Renal pelvis (tissue), 4 donors: ENCODE results near the gene NXPH4. TPM values are rescaled to one million over a fixed set of nuclear protein-coding genes. Genes with fewer than 3 reads are reported as not detected.

Source experiments
- DNase-seq: peaks from one replicate; pipeline ENCODE4 v3.0.0-alpha.2; 2013
- polyA plus RNA-seq, 3 donors: library from polyadenylated mRNA; unstranded; fragments of 120-200 nt; gene quantifications; one replicate each; pipeline ENCODE4 v1.2.1, GENCODE V29; 2013; ENCODE audit not compliant: insufficient read length in 3 of 3

NXPH4 gene
- polyA plus RNA-seq, 3 donors, result 3.7 to 5.8 (median 3.9) TPM

GRCh38 chr12:57240926-57241401, 24.4 kb downstream of the NXPH4 start:
- no peak for DNase-seq

GRCh38 chr12:57241402-57242310, 25.1 kb downstream of the NXPH4 start:
- DNase-seq, result no peak

GRCh38 chr12:57242329-57242690, 25.7 kb downstream of the NXPH4 start:
- DNase-seq, result no peak

- peak; percentile 87 for DNase-seq
Measured at GRCh38 chr12:57242691-57243454, 26.3 kb downstream of the NXPH4 start.

- peak; percentile 84 for DNase-seq
Measured at GRCh38 chr12:57243521-57244311, 27.1 kb downstream of the NXPH4 start.

GRCh38 chr12:57244312-57244696, 27.7 kb downstream of the NXPH4 start:
- no peak for DNase-seq

GRCh38 chr12:57247041-57247440, 30.4 kb downstream of the NXPH4 start:
- DNase-seq, result no peak

GRCh38 chr12:57248934-57249742, 32.5 kb downstream of the NXPH4 start:
- no peak for DNase-seq

- DNase-seq, result no peak
Measured at GRCh38 chr12:57250541-57250940, 33.9 kb downstream of the NXPH4 start.

GRCh38 chr12:57250956-57251355, 34.4 kb downstream of the NXPH4 start, which contains the start of gene STAC3:
STAC3 (minus strand) TSS chr12:57251187; CDS start chr12:57249636, 1,551 bp downstream.
- DNase-seq, result no peak

GRCh38 chr12:57254506-57255280, 38.1 kb downstream of the NXPH4 start:
- no peak for DNase-seq

GRCh38 chr12:57255916-57256315, 39.3 kb downstream of the NXPH4 start:
- no peak for DNase-seq

GRCh38 chr12:57258977-57259970, 42.7 kb downstream of the NXPH4 start:
- DNase-seq, result no peak

- no peak for DNase-seq
Measured at GRCh38 chr12:57260366-57260765, 43.8 kb downstream of the NXPH4 start.

GRCh38 chr12:57261428-57261865, 44.9 kb downstream of the NXPH4 start:
- no peak for DNase-seq

- no peak for DNase-seq
Measured at GRCh38 chr12:57262126-57262822, 45.7 kb downstream of the NXPH4 start.

GRCh38 chr12:57263096-57263495, 46.5 kb downstream of the NXPH4 start:
- no peak for DNase-seq

GRCh38 chr12:57266681-57267080, 50.1 kb downstream of the NXPH4 start:
- no peak for DNase-seq
